COLO668 (cell line): ENCODE measurements around the gene SLAIN2.
A peak's percentile ranks its signal among the peaks of the same experiment; 100 is the strongest.
"Not testable (repeated sequence)": the region's sequence is repeated elsewhere in the genome, so short reads cannot be mapped to it uniquely, and the experiment has no call there.

Source experiments
- DNase-seq: peaks from one replicate; lab custom pipeline; 2025; ENCODE audit not compliant: unreplicated experiment; lab: John Stamatoyannopoulos, UW

SLAIN2 gene

DNA sequence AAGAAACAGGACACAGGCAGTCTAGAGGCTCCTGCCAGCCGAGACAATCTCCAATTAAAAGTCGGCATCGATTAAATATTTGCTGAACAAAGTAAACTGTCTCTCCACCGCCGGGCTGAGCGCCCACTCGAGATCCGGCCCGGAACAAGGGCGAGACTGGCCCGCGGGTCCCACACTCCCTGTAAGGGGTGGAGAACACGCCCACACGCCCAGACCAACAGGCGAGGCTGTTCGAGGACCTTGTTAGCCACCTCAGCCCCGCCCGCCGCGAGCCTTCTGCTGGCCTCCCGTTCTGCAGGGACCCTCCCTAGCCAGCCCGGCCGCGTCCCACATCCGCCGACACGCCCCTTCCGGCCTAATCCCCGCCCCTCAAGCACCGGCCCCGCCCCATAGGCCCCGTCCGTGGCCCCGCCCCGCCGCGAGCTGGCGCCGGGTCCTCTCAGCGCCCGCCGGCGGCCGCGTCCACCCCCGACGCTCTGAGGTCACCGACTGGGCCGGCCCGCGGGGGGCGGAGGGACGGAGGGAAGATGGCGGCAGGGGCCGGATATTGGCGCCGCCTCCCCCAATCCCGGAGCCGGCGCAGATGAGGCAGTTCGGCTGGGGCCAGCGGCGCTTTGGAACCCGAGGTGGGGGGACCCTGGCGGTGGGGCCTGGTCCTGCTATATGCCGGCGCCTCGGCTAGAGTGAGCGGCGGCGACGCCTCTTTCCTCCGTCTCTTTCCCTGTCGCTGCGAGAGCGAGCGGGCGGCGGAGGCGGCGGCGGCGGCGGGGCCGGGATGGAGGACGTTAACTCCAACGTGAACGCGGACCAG is at the start of gene SLAIN2:
Gene SLAIN2, plus strand, starts transcription at position 565 of the 811 bp plus-strand sequence. Its CDS starts 211 bp downstream, at position 776.
- peak; percentile 100 for DNase-seq

DNA sequence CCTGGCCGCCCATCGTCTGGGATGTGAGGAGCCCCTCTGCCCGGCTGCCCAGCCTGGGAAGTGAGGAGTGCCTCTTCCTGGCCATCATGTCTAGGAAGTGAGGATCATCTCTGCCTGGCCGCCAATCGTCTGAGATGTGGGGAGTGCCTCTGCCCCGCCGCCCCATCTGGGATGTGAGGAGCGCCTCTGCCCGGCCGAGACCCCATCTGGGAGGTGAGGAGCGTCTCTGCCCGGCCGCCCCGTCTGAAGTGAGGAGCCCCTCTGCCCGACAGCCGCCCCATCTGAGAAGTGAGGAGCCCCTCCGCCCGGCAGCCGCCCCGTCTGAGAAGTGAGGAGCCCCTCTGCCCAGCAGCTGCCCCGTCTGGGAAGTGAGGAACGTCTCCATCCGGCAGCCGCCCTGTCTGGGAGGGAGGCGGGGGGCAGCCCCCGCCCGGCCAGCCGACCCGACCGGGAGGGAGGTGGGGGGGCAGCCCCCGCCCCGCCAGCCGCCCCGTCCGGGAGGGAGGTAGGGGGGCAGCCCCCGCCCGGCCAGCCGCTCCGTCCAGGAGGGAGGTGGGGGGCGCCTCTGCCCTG is 49.0 kb upstream of the SLAIN2 start:
- not testable (repeated sequence) for DNase-seq

DNA sequence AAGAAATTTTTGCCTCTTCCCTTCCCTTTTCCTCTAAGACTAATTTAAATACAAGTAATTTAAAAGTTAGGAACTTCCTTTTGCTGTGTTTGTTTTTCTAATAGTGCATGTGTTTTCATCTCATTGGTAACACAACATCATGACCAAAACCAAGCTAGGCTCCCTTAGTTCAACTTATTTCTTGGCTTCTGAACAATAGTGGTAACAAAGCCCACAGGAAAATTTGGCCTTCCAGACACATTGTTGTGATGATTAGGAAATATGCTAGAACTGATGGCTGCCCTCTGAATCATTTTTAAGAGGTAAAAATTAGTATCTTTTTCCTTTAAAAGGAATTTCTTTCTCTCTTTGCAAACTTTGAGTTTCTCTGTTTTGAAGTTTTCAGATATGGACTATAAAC is 46.2 kb upstream of the SLAIN2 start:
- DNase-seq, result no peak

DNA sequence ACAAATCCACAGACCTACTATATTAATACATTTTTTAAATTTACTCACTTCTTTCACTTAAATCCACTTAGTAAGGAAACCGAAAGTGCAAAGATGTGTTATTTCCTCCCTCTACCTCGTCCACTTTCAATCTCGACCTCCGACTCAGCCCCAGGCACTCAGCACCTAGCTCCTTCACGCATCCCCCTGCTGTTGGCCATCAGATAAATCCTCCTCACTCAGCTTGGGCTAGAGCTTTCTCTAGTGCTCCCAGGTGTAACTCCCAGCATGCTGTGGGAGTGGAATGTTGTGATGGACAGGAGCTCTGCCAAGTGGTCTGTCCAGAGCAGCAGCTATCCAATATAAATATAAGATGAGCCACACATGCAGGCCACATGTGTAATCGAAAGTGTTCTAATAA is 45.0 kb upstream of the SLAIN2 start:
- DNase-seq, result no peak

DNA sequence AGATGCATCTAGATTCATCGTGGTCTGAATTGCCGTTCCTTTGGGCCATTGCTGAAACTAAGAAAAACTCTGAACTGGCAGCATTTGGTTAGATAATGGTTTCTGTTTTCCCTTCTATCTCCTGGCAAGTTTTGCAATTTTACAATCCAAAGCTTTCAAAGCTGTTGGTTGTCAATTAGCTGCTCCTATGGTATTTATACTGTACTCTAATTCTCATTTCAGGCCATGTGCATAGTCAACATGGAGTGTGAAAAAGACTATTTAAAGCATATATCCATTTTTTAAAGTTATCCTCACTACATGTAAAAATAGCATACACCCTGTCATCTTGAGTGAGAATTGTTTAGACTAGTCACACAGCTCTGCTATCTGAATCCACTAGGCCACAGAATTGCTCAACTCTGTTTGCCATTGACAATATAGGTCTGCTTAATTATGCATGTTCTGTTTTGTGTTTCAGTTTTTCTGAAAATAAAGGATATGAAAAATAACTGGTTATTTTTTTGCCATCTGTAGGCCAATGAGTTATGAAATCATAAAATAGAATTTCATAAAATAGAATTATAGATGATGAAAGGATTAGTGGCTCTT is 44.0 kb upstream of the SLAIN2 start:
- DNase-seq, result no peak

DNA sequence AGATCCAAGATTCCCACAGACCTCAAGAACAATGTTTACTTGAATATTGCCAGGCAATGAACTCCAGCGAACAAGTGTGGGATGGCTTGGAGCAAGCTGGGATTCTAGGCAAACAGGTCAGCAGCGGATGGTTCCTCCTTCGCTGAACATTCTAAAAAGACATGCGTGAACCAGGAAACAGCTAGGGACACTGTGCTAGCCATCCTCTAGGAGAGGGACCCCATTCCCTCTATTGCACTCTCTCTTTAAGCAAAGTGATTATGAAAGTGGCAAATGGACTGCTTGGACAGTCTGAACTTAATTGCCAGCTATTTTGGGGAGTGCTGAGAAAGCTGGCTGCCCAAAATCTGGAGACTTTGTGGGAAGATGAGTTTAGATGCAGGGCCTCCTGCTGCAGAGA is 41.8 kb upstream of the SLAIN2 start:
- DNase-seq, result no peak

DNA sequence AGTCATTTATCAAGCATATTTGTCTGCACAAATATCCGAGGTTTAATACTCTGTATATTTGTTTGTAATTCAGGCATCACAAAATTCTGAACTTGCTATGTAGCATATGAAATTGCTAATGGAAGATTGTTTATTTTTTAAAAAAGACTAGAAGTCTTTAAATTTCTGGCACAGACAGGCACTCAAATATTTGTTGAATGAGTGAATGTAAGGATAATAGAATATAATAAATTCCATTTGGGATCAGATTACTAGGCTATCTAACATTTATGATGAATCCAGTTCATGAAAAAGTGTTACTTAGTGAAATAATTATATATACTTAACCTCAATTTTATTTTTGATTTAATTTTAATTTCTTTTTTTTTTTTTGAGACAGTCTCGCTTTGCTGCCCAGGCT is 41.3 kb upstream of the SLAIN2 start:
- no peak for DNase-seq

DNA sequence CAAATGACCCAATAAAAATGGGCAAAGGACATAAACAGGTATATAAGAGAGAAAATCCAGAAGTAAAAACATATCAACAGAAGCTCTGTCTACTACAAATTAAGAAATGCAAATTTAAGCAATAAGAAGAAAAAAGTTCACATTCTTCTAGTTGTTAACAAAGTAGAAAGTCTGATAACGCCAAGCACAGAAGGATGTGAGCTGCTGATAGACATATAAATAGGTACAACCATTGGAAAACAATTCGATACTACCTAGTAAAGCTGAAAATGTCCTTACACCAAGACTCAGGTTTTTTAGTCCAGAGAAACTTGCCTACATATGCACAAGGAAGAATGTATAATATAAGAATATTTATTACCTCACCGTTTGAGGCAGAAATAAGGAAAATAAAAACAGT is 35.8 kb upstream of the SLAIN2 start:
- no peak for DNase-seq

DNA sequence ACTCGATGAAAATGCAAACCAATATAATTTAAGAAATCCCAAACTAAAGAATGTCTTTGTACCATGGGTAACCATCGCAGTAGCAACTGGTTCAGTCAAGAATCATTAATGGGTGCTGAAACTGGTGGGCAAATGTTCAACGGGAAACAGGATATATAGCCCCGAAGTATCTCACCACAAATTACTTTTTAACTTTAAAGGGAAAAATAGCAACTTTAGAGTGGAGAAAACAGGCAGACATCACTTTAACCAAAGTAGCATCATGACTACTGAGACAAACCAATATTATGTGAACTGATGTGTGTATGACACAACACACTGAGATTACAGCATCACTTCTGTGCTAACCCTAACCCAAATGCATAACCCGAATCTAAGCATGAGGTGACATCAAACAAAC is 33.8 kb upstream of the SLAIN2 start:
- DNase-seq, result no peak

DNA sequence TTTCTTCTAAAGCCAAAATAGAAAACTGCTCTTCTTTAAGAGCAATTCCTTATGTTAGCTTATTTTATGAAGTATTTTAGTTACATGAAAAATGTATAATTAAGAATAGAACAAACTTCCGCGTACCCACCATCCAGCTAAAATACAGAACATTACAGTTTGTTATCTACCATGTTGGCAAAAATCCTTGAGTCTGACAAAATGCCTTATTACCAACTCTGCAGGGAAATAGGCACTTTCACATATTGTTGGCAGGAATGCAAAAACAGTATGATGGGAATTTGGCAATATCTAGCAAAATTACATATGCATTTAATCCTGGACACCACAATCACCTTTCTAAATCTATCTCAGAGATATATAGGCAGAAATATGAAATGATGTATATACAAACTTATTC is 32.4 kb upstream of the SLAIN2 start:
- no peak for DNase-seq

DNA sequence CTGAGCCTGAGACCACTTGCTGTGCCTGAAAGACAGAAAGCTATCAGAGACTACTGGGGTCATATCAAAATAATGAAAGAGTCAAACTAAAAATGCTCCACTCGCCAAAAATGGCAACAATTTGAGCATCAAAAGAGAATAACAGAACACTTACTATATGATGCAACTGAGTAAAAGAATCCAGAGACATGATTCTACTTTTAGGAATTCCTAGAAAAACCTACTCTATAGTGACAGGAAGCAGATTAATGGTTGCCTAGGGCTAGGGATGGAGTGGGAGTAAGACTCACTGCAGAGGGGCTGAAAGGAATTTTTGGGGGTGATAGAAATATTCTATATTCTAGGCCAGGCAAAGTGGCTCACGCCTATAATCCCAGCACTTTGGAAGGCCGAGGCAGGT is 29.4 kb upstream of the SLAIN2 start:
- no peak for DNase-seq

DNA sequence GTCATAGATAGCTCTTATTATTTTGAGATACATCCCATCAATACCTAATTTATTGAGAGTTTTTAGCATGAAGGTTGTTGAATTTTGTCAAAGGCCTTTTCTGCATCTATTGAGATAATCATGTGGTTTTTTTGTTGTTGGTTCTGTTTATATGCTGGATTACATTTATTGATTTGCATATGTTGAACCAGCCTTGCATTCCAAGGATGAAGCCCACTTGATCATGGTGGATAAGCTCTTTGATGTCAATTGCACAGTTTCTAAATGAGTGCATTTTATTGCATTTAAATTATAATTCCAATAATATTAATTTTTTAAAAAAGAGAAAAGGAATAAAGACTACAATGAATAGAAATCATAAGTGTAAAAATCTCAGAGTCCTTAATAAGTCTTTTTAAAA is 26.6 kb upstream of the SLAIN2 start:
- DNase-seq, result not testable (repeated sequence)

DNA sequence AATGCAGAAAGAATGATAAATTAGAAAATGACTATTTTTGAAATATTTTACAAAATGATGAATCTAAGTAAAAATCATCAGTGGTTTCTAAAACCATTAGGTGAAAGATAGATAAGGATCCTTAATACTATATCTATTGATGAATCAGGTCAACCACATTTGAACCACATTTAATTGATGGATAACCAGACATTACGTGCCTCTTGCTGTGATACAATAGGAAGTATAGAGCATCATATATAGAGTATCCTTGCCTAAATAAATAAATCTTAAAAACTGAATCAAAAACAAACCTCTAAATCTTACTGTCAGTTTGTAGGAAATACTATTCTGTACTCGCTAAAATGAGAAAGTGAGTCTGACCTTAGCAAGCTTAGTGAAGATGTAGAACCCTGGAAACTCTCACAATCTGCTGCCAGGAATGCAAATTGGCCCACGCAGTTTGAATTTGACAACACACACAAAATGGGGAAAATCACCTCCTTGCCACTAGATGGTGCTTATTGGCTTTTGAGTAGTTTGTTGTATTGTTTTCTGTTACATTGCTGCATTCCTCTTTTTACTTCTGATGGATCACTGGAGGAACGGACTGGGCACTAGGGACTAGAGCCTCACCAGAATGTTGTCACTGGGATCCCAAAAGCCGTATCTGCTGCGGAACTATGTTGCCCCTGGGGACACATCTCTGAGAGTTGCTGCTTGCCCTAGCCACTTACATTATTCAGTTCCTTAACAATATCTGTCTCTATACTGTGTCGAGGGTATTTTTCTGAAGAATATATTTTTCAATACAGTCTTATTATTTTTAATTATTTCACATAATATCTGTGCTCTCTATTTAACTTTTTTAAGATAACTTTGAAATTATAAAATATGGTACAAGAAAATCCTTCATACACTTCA is 25.4 kb upstream of the SLAIN2 start:
- peak; percentile 30 for DNase-seq

DNA sequence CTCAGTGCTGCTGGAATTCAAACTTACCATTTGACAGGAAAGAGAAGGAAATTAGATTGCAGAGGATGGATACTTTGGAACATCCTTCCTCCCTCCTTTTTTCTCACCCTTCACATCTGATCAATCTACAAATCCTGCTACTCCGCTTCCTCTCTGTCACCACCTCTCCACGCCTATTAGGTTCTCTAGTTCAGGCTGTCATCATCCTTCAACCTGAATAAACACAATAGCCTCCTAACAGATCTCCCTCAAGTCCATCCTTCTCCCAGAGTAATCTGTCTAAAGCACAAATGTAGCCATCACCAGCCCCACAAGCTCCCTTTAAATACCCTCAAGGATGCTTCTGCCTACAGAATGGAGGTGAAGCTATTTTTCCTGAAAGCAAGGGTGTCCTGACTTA is 20.0 kb upstream of the SLAIN2 start:
- DNase-seq, result no peak

DNA sequence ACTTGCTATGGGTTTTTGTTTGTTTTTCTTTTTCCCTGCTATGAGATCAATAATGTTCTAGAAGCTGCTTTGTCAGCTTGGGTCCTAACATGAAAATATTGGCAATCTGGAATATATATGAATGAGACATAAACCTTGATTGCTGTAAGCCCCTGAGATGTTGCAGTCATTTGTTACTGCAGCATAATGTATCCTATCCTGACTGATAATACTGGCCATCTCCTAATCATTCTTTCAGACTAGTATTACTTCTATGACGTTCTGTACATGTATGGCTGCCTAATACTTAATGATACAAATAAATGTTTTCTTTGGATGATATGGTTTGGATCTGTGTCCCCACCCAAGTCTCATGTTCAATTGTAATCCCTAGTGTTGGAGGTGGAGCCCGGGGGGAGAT is 19.3 kb upstream of the SLAIN2 start:
- no peak for DNase-seq

DNA sequence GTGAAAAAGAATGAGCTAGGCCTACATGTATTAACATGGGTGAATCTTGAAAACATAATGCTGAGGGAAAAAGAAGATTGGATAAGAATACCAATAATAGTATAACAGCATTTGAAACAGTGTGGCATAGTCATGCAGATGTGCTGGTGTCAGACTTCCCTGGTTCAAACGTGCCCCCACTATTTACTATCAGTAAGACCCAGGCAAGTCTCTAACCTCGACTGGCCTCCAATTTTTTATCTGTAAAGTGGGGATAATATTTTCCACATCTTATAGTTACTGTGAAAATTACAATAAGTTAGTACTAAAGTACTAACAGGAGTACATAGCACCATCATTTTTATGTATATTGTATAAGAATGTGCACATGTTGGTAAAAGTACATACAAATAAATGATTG is 17.0 kb upstream of the SLAIN2 start:
- DNase-seq, result no peak

DNA sequence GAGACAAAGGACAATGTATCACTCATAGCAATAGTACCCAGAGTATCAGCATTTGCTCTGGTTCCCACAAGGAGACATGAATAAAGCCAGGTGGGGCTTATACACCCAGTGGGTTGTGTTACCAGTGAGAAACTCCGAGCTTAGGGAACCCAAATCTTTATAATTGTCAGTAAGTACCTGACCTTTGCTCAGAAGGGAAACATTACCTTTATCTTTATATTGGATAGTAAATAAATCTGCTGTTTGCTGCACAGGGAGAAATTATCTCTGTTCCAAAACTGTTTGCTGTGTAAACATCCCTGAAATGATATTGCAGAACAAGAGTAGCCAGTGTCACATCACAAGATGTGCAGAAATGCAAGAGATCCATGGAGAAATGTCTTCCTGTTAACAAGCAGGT is 12.1 kb upstream of the SLAIN2 start:
- DNase-seq, result peak; percentile 19

DNA sequence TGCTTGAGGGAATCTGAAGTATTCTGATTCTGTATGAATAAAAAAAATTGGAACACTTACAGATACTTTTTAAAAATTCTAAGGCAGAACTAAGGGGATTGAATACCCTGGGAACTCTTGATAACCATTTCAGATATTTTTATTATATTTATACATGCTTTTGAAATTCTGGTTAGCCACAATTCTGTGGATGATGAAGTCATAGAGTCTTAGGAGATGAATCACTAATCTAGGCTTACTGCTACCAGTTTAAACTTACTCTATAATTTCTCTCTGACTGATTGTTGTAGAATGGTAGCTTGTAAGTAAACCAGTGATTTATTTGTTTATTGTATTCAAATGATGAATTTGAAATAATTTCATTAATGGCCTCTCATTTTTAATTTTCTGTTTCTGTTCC is 11.4 kb upstream of the SLAIN2 start:
- no peak for DNase-seq

DNA sequence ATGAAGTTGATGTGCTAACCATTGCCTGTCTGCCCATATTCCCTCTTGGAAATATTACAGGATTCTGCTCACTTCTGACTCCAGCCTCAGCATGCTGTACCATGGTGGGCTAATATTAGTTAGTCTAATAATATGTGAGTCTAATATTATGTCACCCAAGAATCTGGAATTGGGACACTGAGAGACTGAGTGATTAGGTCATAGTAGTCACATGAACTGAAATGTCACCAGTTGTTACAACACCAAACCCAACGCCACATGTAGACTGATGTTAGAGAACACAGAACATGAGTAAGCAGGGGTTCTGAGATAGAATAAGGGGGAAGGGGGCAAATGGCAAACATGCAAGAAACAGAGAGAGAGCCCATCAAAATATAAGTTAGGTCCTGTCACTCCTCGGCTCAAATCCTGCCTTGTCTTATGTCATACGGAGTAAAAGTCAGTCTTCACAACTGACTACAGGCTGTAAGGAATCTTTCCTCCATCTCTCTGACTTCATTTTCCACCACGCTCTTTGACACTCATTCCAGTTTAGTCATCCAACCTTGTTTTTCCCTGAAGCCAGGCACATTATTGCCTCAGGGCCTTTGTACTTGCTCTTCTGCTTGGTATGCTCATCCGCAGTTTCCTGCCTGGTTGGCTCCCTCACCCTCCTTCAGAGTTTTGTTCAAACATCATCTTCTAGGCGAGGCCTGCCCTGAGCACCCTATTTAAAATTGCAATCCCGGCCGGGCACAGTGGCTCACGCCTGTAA is 9.6 kb upstream of the SLAIN2 start:
- DNase-seq, result no peak

DNA sequence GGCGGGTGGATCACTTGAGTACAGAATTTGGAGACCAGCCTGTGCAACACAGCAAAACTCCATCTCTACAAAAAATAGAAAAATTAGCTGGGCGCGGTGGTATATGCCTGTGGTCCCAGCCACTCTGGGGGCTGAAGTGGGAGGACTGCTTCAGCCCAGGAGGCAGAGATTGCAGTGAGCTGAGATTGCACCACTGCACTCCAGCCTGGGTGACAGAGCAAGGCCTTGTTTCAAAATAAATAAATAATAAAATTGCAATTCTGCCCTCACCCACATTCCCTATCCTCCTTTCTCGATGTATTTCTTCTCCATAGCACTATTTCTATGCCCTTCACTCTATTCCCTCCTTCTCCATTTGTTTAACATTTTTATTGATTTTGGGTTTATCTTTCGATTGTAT is 8.7 kb upstream of the SLAIN2 start:
- DNase-seq, result no peak

DNA sequence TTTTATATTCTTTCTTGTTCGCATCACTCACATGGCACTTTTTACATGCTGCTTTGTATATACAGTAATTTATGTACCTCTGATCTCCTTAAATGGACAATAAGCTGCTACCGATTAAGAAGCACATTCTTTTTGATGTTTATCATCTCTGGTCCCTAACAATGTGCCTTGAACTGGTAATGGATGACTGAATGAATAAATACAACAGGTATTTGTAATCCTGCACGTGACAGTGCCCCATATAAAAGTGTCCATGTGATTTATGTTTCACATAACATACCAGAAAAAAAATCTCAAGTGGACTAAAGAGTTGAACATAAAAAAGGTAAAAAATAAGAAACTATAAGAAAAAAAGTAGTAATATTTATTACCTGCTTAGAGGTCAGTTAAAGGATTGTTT is 7.7 kb upstream of the SLAIN2 start:
- DNase-seq, result no peak
